ENCODE results near the gene PPDPF. TPM values are rescaled to one million over a fixed set of nuclear protein-coding genes. Genes with fewer than 3 reads are reported as not detected.
A peak's percentile ranks its signal among the peaks of the same experiment; 100 is the strongest.

Gene PPDPF
- total RNA-seq, 1 experiment from 2014 or later = 243 TPM

- H3K36me3 ChIP-seq (ENCODE audit: low read depth) = no peaks in the 10 kb centered on the region
- no peak overlapping the region for H2AFZ ChIP-seq
- no peaks in the 10 kb centered on the region for H4K20me1 ChIP-seq (ENCODE audit: insufficient read depth)
- H3K9me2 ChIP-seq (ENCODE audit: insufficient read depth) = no peaks in the 10 kb centered on the region
- H3K79me2 ChIP-seq (ENCODE audit: low read depth) = no peaks in the 10 kb centered on the region
- no peaks in the 10 kb centered on the region for H3K27me3 ChIP-seq (ENCODE audit: insufficient read depth, low read depth)
- H3K27ac ChIP-seq = no peak overlapping the region
- H3F3A ChIP-seq (ENCODE audit: insufficient read depth, low read depth) = peaks cover 33% of the 10 kb centered on the region; the same call in 1 of the 2 replicates
- no peak overlapping the region for H3K4me3 ChIP-seq
- peaks cover 76% of the 10 kb centered on the region for H3K4me1 ChIP-seq (replicated peaks; ENCODE audit: insufficient read depth)
- TF ChIP-seq, protein P1, sequence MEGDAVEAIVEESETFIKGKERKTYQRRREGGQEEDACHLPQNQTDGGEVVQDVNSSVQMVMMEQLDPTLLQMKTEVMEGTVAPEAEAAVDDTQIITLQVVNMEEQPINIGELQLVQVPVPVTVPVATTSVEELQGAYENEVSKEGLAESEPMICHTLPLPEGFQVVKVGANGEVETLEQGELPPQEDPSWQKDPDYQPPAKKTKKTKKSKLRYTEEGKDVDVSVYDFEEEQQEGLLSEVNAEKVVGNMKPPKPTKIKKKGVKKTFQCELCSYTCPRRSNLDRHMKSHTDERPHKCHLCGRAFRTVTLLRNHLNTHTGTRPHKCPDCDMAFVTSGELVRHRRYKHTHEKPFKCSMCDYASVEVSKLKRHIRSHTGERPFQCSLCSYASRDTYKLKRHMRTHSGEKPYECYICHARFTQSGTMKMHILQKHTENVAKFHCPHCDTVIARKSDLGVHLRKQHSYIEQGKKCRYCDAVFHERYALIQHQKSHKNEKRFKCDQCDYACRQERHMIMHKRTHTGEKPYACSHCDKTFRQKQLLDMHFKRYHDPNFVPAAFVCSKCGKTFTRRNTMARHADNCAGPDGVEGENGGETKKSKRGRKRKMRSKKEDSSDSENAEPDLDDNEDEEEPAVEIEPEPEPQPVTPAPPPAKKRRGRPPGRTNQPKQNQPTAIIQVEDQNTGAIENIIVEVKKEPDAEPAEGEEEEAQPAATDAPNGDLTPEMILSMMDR (conservative IDR thresholded peaks at IDR 0.05) = no peak
- no peak for TF ChIP-seq EZH2 (IDR thresholded peaks at IDR 0.05; ENCODE audit: low read depth)
- intact Hi-C loops (cut with micrococcal nuclease; ENCODE audit: unreplicated experiment) = no loop called here
- peak overlapping the region; percentile 71; the same call in 1 of the 2 replicates for H3K4me2 ChIP-seq
- no TSS peak for BruUV-seq (replicated peaks)
- no peak for DNase-seq
- POLR2A ChIA-PET (ENCODE audit: unreplicated experiment) = no interaction called here
- CTCF ChIA-PET = interaction anchor here (0.6 kb wide), 1 partner anchor 20 kb away, joined by 4 read pairs; no protein-coding TSS in a partner anchor
- no peaks in the 10 kb centered on the region for H3K9me3 ChIP-seq (ENCODE audit: insufficient read depth, low read depth)
These were observed 23.2 kb downstream of the PPDPF start for GRCh38 chr20:63543733-63544132.

DNA sequence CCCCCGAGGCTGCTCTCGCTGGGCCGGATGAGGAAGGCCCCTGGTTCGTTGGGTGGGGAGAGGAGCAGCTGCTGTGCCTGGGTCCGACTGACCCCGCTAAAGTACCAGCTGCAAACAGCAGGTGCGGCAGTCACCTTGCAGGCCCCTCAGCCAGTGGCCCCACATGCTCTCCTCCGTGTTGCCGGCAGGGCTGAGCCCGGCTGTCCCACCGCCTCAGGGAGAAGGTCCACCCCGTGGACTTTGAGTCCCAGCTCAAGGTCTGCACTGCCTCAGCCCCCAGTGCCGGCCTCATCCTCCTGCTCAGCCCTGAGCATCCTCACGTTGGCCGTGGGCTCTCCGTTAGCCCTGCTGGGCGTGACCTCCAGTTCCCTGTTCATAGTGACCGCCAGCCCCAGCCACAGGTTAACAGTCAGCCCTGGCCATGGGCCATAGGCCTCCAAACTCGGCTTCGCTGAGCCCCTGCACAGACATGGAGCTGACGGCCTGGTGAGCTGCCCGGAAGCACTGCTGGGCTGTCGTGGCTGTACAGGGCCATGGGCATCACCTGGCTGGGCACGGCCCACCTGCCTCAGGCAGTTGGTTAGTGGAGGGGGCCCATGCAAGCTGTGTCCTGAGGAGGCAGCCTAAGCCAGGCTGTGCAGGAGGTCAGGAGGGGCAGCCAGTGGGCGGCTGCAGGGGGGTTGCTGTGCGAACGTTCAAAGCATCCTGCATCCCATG lies 23.8 kb downstream of the PPDPF start:
- no peak overlapping the region for H3K4me3 ChIP-seq
- H3K9me2 ChIP-seq (ENCODE audit: insufficient read depth) = no peaks in the 10 kb centered on the region
- no peak overlapping the region for H3K27ac ChIP-seq
- ChIA-PET POLR2A (ENCODE audit: unreplicated experiment) (interaction anchor here (0.6 kb wide), 3 partner anchors 98 to 442 kb away, joined by 4 to 9 read pairs (median 8); no protein-coding TSS in a partner anchor), CTCF (no interaction called here)
- DNase-seq = peak in 1 of 2 experiments; percentile 43
- no peaks in the 10 kb centered on the region for H3K9me3 ChIP-seq (ENCODE audit: insufficient read depth, low read depth)
- H3K36me3 ChIP-seq (ENCODE audit: low read depth) = no peaks in the 10 kb centered on the region
- no peak for TF ChIP-seq EZH2 (IDR thresholded peaks at IDR 0.05; ENCODE audit: low read depth)
- TF ChIP-seq, protein P1 (conservative IDR thresholded peaks at IDR 0.05) = no peak
- H3K4me1 ChIP-seq (replicated peaks; ENCODE audit: insufficient read depth) = peaks cover 69% of the 10 kb centered on the region
- no peaks in the 10 kb centered on the region for H3K27me3 ChIP-seq (ENCODE audit: insufficient read depth, low read depth)
- BruUV-seq (replicated peaks) = no TSS peak
- no peaks in the 10 kb centered on the region for H4K20me1 ChIP-seq (ENCODE audit: insufficient read depth)
- peaks cover 27% of the 10 kb centered on the region; the same call in 1 of the 2 replicates for H3F3A ChIP-seq (ENCODE audit: insufficient read depth, low read depth)
- intact Hi-C loops (cut with micrococcal nuclease; ENCODE audit: unreplicated experiment) = no loop called here
- H3K4me2 ChIP-seq = peak overlapping the region; percentile 71
- no peaks in the 10 kb centered on the region for H3K79me2 ChIP-seq (ENCODE audit: low read depth)
- no peak overlapping the region for H2AFZ ChIP-seq

DNA sequence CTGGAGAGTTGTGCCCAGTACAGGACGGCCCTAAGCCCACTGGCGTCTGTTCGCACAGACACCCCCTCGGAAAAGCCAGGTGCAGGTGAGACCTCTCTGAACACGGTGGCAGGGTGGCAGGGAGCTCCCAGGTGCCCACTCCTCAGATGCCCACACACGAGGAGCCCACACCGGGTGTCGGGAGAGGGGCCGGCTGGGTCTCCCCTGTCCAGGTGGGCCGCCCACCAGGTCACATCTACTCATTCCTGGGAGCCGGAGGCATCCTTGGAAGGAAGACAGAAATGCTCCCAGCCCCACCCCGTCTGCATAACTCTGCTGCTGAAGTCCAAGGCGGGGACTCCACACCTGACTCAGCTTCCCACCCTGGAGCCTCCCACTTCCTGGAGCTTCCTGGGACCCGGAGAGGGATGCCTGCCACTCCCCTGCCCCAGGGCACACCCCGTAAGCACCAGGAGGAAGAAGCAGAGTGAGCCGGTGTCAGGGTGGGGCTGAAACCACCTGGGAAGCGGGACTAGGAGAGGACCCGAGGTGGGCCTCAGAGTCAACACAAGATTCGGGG lies 24.5 kb downstream of the PPDPF start:
- H3K9me3 ChIP-seq (ENCODE audit: insufficient read depth, low read depth) = no peaks in the 10 kb centered on the region
- no peaks in the 10 kb centered on the region for H3K79me2 ChIP-seq (ENCODE audit: low read depth)
- no peaks in the 10 kb centered on the region for H3K36me3 ChIP-seq (ENCODE audit: low read depth)
- H3K4me2 ChIP-seq = peak overlapping the region; percentile 71
- CTCF ChIA-PET = no interaction called here
- TF ChIP-seq EZH2 (IDR thresholded peaks at IDR 0.05; ENCODE audit: low read depth) = no peak
- TF ChIP-seq, protein P1 (conservative IDR thresholded peaks at IDR 0.05) = no peak
- H3K27me3 ChIP-seq (ENCODE audit: insufficient read depth, low read depth) = no peaks in the 10 kb centered on the region
- H2AFZ ChIP-seq = no peak overlapping the region
- no peaks in the 10 kb centered on the region for H4K20me1 ChIP-seq (ENCODE audit: insufficient read depth)
- peak; percentile 95 to 96 for DNase-seq
- intact Hi-C loops (cut with micrococcal nuclease; ENCODE audit: unreplicated experiment) = no loop called here
- peaks cover 26% of the 10 kb centered on the region; the same call in 1 of the 2 replicates for H3F3A ChIP-seq (ENCODE audit: insufficient read depth, low read depth)
- peaks cover 63% of the 10 kb centered on the region for H3K4me1 ChIP-seq (replicated peaks; ENCODE audit: insufficient read depth)
- POLR2A ChIA-PET (ENCODE audit: unreplicated experiment) = interaction anchor here (0.6 kb wide), 4 partner anchors 11 to 441 kb away, joined by 3 to 9 read pairs (median 6); no protein-coding TSS in a partner anchor
- H3K9me2 ChIP-seq (ENCODE audit: insufficient read depth) = no peaks in the 10 kb centered on the region
- peak overlapping the region; percentile 28; the same call in 1 of the 2 replicates for H3K4me3 ChIP-seq
- peak overlapping the region; percentile 73 for H3K27ac ChIP-seq
- no TSS peak for BruUV-seq (replicated peaks)

Data from PC-9 (cell line).